Endothelial cell (in vitro differentiated cells): ENCODE measurements around the gene ZNF420. TPM values are rescaled to one million over a fixed set of nuclear protein-coding genes. Genes with fewer than 3 reads are reported as not detected.

Experiments used
- total RNA-seq: library from RNA; stranded (reverse); fragmentation: NEBNext Ultra II Directional; extraction: Animal tissue kit (Norgen Biotek cat#: 25700); gene quantifications from one replicate; pipeline ENCODE4 v1.2.1, GENCODE V29; 2021; ENCODE audit not compliant: unreplicated experiment

Gene ZNF420
- total RNA-seq, 1 donor from 2014 or later, result 13.1 TPM

Other genes with a start within 250 kb of the ZNF420 start
- 12.3 TPM for gene ZNF790, start 240.0 kb upstream of the ZNF420 start, total RNA-seq
- 9.6 TPM for gene ZNF345, start 227.6 kb upstream of the ZNF420 start, total RNA-seq
- 2.8 TPM for gene ZNF829, start 162.1 kb upstream of the ZNF420 start, total RNA-seq
- gene ZNF568, start 162.1 kb upstream of the ZNF420 start, total RNA-seq, result 7.1 TPM
- 11.0 TPM for gene ZNF585A, start 94.3 kb downstream of the ZNF420 start, total RNA-seq
- 18.1 TPM for gene ZNF585B, start 132.1 kb downstream of the ZNF420 start, total RNA-seq
- gene ZNF383, start 139.8 kb downstream of the ZNF420 start, total RNA-seq, result 7.3 TPM